ENCODE measurements around the gene TMEM144. TPM values are rescaled to one million over a fixed set of nuclear protein-coding genes. Genes with fewer than 3 reads are reported as not detected.

TMEM144 gene
- total RNA-seq, 1 experiment from 2014 or later, result 3.4 TPM

GRCh38 chr4:158229768-158230167, 19.5 kb downstream of the TMEM144 start:
- Histone ChIP-seq H3K23ac (ENCODE audit: insufficient read length, low read depth, low read length) (no peak overlapping the region), H3K27ac (ENCODE audit: insufficient read length, low read depth, low read length) (no peak overlapping the region), H2AFZ (ENCODE audit: low read length) (no peak overlapping the region), H2BK120ac (ENCODE audit: low read depth, low read length, poor library complexity, severe bottlenecking) (no peak overlapping the region), H3K4me2 (ENCODE audit: insufficient read depth, insufficient read length, low read length) (no peak overlapping the region), H4K8ac (replicated peaks; ENCODE audit: insufficient read length, low read depth, low read length) (no peak overlapping the region), H3K4ac (ENCODE audit: low read depth, low read length) (no peak overlapping the region), H3T11ph (ENCODE audit: low read length) (no peak overlapping the region), H3K79me2 (ENCODE audit: insufficient read depth, low read length) (no peaks in the 10 kb centered on the region), H3K4me1 (ENCODE audit: insufficient read depth, low read length) (no peaks in the 10 kb centered on the region), H4K91ac (ENCODE audit: insufficient read length, low read depth, low read length) (no peak overlapping the region), H3K27me3 (ENCODE audit: insufficient read depth, low read length) (no peaks in the 10 kb centered on the region), H2BK20ac (ENCODE audit: low read depth, low read length, poor library complexity, severe bottlenecking) (no peak overlapping the region), H3K14ac (ENCODE audit: insufficient read depth, low read length) (no peak overlapping the region; the same call in 1 of the 2 replicates), H3K9me3 (ENCODE audit: control insufficient read depth, low read depth, low read length) (no peaks in the 10 kb centered on the region), H2BK12ac (ENCODE audit: insufficient read length, low read depth, low read length) (no peak overlapping the region), H2BK15ac (ENCODE audit: low read depth, low read length) (no peak overlapping the region), H4K5ac (ENCODE audit: insufficient read length, low read depth, low read length) (no peak overlapping the region), H3K18ac (ENCODE audit: insufficient read length, low read depth, low read length) (no peak overlapping the region), H2BK5ac (ENCODE audit: insufficient read length, low read length) (no peak overlapping the region), H3K23me2 (ENCODE audit: insufficient read length, low read depth, low read length, poor library complexity, severe bottlenecking) (no peaks in the 10 kb centered on the region), H2AK5ac (ENCODE audit: insufficient read length, low read length) (no peak overlapping the region), H3K9ac (ENCODE audit: extremely low read depth, insufficient read length, low read length) (no peak overlapping the region), H4K20me1 (ENCODE audit: control insufficient read depth, insufficient read depth, insufficient read length) (no peaks in the 10 kb centered on the region), H3K79me1 (ENCODE audit: insufficient read depth, low read depth, low read length, poor library complexity, severe bottlenecking) (no peaks in the 10 kb centered on the region), H3K56ac (ENCODE audit: insufficient read length, low read depth, low read length) (no peak overlapping the region)
- TF ChIP-seq, protein P1, sequence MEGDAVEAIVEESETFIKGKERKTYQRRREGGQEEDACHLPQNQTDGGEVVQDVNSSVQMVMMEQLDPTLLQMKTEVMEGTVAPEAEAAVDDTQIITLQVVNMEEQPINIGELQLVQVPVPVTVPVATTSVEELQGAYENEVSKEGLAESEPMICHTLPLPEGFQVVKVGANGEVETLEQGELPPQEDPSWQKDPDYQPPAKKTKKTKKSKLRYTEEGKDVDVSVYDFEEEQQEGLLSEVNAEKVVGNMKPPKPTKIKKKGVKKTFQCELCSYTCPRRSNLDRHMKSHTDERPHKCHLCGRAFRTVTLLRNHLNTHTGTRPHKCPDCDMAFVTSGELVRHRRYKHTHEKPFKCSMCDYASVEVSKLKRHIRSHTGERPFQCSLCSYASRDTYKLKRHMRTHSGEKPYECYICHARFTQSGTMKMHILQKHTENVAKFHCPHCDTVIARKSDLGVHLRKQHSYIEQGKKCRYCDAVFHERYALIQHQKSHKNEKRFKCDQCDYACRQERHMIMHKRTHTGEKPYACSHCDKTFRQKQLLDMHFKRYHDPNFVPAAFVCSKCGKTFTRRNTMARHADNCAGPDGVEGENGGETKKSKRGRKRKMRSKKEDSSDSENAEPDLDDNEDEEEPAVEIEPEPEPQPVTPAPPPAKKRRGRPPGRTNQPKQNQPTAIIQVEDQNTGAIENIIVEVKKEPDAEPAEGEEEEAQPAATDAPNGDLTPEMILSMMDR (conservative IDR thresholded peaks at IDR 0.05), result no peak
- H3K27ac Mint-ChIP-seq, result no peak overlapping the region
- DNase-seq, result peak; percentile 37
- no peaks in the 10 kb centered on the region; a peak in 1 of 5 replicates for H3K9me3 Mint-ChIP-seq
- H3K36me3 Mint-ChIP-seq (ENCODE audit: insufficient read depth in 1 of 3, low read depth in 3 of 3), result peaks cover 0 to 6% (median 0%) of the 10 kb centered on the region in 3 experiments; a peak in 3 of 7 replicates
- peaks cover 1% of the 10 kb centered on the region; the same call in 1 of the 2 replicates for H3K27me3 Mint-ChIP-seq (ENCODE audit: low read depth)
- peaks cover 4 to 16% of the 10 kb centered on the region in 2 experiments for H3K4me1 Mint-ChIP-seq
- H3K4me3 Mint-ChIP-seq, result no peak overlapping the region
- no CpG with 5 or more reads among the region's 5 CpGs for WGBS (ENCODE audit: extremely low coverage, insufficient read length, low lambda C conversion rate)

Data from H9 (cell line).